H9 (cell line): ENCODE results near the gene PRKCA. TPM values are rescaled to one million over a fixed set of nuclear protein-coding genes. Genes with fewer than 3 reads are reported as not detected.

Experiments
- DNase-seq: peaks from one replicate; pipeline ENCODE4 v3.0.0-alpha.2; 2017
- H2AFZ ChIP-seq: one replicate; pipeline ENCODE4 v1.6.1; 2013; ENCODE audit warnings: mild to moderate bottlenecking, low read length, control low read depth, moderate library complexity
- H2AK5ac ChIP-seq: 2 replicates; pipeline ENCODE4 v1.6.1; 2013; ENCODE audit warnings: low read length, control low read depth, mixed read lengths; ENCODE audit not compliant: insufficient read length
- H2BK120ac ChIP-seq: one replicate; pipeline ENCODE4 v1.6.1; 2013; ENCODE audit warnings: low read depth, mild to moderate bottlenecking, low read length, control low read depth, inconsistent platforms; ENCODE audit not compliant: poor library complexity, severe bottlenecking
- H2BK12ac ChIP-seq: 2 replicates; pipeline ENCODE4 v1.6.1; 2013; ENCODE audit warnings: low read length, control low read depth, mixed read lengths, low read depth; ENCODE audit not compliant: insufficient read length
- H2BK15ac ChIP-seq: 2 replicates; pipeline ENCODE4 v1.6.1; 2013; ENCODE audit warnings: low read depth, low read length, control low read depth
- H2BK20ac ChIP-seq: one replicate; pipeline ENCODE4 v1.6.1; 2013; ENCODE audit warnings: low read depth, mild to moderate bottlenecking, low read length, control low read depth, inconsistent platforms; ENCODE audit not compliant: poor library complexity, severe bottlenecking
- H2BK5ac ChIP-seq: 2 replicates; pipeline ENCODE4 v1.6.1; 2013; ENCODE audit warnings: low read length, control low read depth, mixed read lengths; ENCODE audit not compliant: insufficient read length
- H3K14ac ChIP-seq: 2 replicates; pipeline ENCODE4 v1.6.1; 2013; ENCODE audit warnings: low read length, control low read depth; ENCODE audit not compliant: insufficient read depth
- H3K18ac ChIP-seq: 2 replicates; pipeline ENCODE4 v1.6.1; 2013; ENCODE audit warnings: low read depth, mild to moderate bottlenecking, mixed read lengths, low read length, control low read depth; ENCODE audit not compliant: insufficient read length
- H3K23ac ChIP-seq: 2 replicates; pipeline ENCODE4 v1.6.1; 2013; ENCODE audit warnings: low read length, control low read depth, mixed read lengths, low read depth; ENCODE audit not compliant: insufficient read length
- H3K23me2 ChIP-seq: 2 replicates; pipeline ENCODE4 v1.6.1; 2013; ENCODE audit warnings: low read depth, mild to moderate bottlenecking, mixed read lengths, low read length, control low read depth; ENCODE audit not compliant: insufficient read length, poor library complexity, severe bottlenecking
- H3K27ac ChIP-seq: 2 replicates; pipeline ENCODE4 v1.5.1; 2013; ENCODE audit warnings: low read length, control low read depth, mixed read lengths, low read depth; ENCODE audit not compliant: insufficient read length
- H3K27me3 ChIP-seq: 2 replicates; pipeline ENCODE4 v1.6.1; 2013; ENCODE audit warnings: low read length, control low read depth, inconsistent platforms; ENCODE audit not compliant: insufficient read depth
- H3K4ac ChIP-seq: 2 replicates; pipeline ENCODE4 v1.6.1; 2013; ENCODE audit warnings: low read depth, mild to moderate bottlenecking, control low read depth, inconsistent platforms, low read length, moderate library complexity
- H3K4me1 ChIP-seq: 2 replicates; pipeline ENCODE4 v1.6.1; 2013; ENCODE audit warnings: low read length, control low read depth, inconsistent platforms; ENCODE audit not compliant: insufficient read depth
- H3K4me2 ChIP-seq: 2 replicates; pipeline ENCODE4 v1.6.1; 2013; ENCODE audit warnings: low read length, control low read depth, mixed read lengths; ENCODE audit not compliant: insufficient read length, insufficient read depth
- H3K56ac ChIP-seq: 2 replicates; pipeline ENCODE4 v1.6.1; 2013; ENCODE audit warnings: low read depth, mild to moderate bottlenecking, mixed read lengths, low read length, control low read depth; ENCODE audit not compliant: insufficient read length
- H3K79me1 ChIP-seq: 2 replicates; pipeline ENCODE4 v1.6.1; 2013; ENCODE audit warnings: low read depth, mild to moderate bottlenecking, moderate library complexity, low read length, control low read depth, inconsistent platforms; ENCODE audit not compliant: insufficient read depth, poor library complexity, severe bottlenecking
- H3K79me2 ChIP-seq: 2 replicates; pipeline ENCODE4 v1.6.1; 2013; ENCODE audit warnings: low read length, control low read depth, inconsistent platforms; ENCODE audit not compliant: insufficient read depth
- H3K9ac ChIP-seq: 2 replicates; pipeline ENCODE4 v1.6.1; 2013; ENCODE audit warnings: low read length, control low read depth, mixed read lengths; ENCODE audit not compliant: insufficient read length; ENCODE audit errors: extremely low read depth
- H3K9me3 ChIP-seq: one replicate; pipeline ENCODE4 v1.6.1; 2013; ENCODE audit warnings: low read depth, low read length, inconsistent platforms; ENCODE audit not compliant: control insufficient read depth
- H3T11ph ChIP-seq: one replicate; pipeline ENCODE4 v1.6.1; 2013; ENCODE audit warnings: mild to moderate bottlenecking, low read length, control low read depth, inconsistent platforms
- H4K20me1 ChIP-seq: one replicate; pipeline ENCODE4 v1.6.1; 2013; ENCODE audit not compliant: control insufficient read depth, insufficient read length, insufficient read depth
- H4K5ac ChIP-seq: 2 replicates; pipeline ENCODE4 v1.6.1; 2013; ENCODE audit warnings: low read depth, mild to moderate bottlenecking, mixed read lengths, low read length, control low read depth; ENCODE audit not compliant: insufficient read length
- H4K8ac ChIP-seq: replicated peaks from 2 replicates; pipeline ENCODE4 v1.6.1; 2013; ENCODE audit warnings: low read length, control low read depth, mixed read lengths, low read depth; ENCODE audit not compliant: insufficient read length
- H4K91ac ChIP-seq: 2 replicates; pipeline ENCODE4 v1.6.1; 2013; ENCODE audit warnings: low read depth, mild to moderate bottlenecking, moderate library complexity, mixed read lengths, low read length, control low read depth; ENCODE audit not compliant: insufficient read length
- H3K27ac Mint-ChIP-seq, 3 experiments: 2 replicates in 2 of 3; 3 replicates in 1 of 3; pipeline ENCODE4 v1.8.0; 2020 to 2021; ENCODE audit warnings: mixed read lengths in 3 of 3, mild to moderate bottlenecking in 1 of 3, moderate library complexity in 1 of 3
- H3K27me3 Mint-ChIP-seq: 2 replicates; pipeline ENCODE4 v1.8.0; 2021; ENCODE audit warnings: low read depth, mild to moderate bottlenecking, moderate library complexity, mixed read lengths
- H3K36me3 Mint-ChIP-seq, 3 experiments: 2 replicates in 2 of 3; 3 replicates in 1 of 3; pipeline ENCODE4 v1.8.0; 2020 to 2021; ENCODE audit warnings: low read depth in 3 of 3, mixed read lengths in 3 of 3; ENCODE audit not compliant: insufficient read depth in 1 of 3
- H3K4me1 Mint-ChIP-seq, 2 experiments: 2 replicates each; pipeline ENCODE4 v1.8.0; 2020; ENCODE audit warnings: mixed read lengths in 2 of 2
- H3K4me3 Mint-ChIP-seq, 2 experiments: 2 replicates in 1 of 2; 3 replicates in 1 of 2; pipeline ENCODE4 v1.8.0; 2020 to 2021; ENCODE audit warnings: mild to moderate bottlenecking in 2 of 2, mixed read lengths in 2 of 2, moderate library complexity in 1 of 2
- H3K9me3 Mint-ChIP-seq, 2 experiments: 2 replicates in 1 of 2; 3 replicates in 1 of 2; pipeline ENCODE4 v1.8.0; 2020; ENCODE audit warnings: mild to moderate bottlenecking in 2 of 2, mixed read lengths in 2 of 2, moderate library complexity in 1 of 2
- WGBS: extraction: QIAGEN DNeasy Blood & Tissue Kit; methylation state at CpG from one replicate; pipeline ENCODE4 v1.1.7; 2013; ENCODE audit warnings: missing lambda C conversion rate, low lambda C conversion rate, mixed read lengths; ENCODE audit not compliant: insufficient read length; ENCODE audit errors: extremely low coverage; 5-methylcytosine and 5-hydroxymethylcytosine counted together
- total RNA-seq: library from RNA; stranded (reverse); gene quantifications from 2 replicates; pipeline ENCODE4 v1.2.1, GENCODE V29; 2021
- TF ChIP-seq, protein P1 (sequence below): fragments of 200-600 bp; sonication (generic); conservative IDR thresholded peaks from 3 replicates; pipeline ENCODE4 v1.8.0; 2021; ENCODE audit warnings: antibody characterized with exemption, mild to moderate bottlenecking

Gene PRKCA
- total RNA-seq, 1 experiment from 2014 or later = 10.5 TPM

DNA sequence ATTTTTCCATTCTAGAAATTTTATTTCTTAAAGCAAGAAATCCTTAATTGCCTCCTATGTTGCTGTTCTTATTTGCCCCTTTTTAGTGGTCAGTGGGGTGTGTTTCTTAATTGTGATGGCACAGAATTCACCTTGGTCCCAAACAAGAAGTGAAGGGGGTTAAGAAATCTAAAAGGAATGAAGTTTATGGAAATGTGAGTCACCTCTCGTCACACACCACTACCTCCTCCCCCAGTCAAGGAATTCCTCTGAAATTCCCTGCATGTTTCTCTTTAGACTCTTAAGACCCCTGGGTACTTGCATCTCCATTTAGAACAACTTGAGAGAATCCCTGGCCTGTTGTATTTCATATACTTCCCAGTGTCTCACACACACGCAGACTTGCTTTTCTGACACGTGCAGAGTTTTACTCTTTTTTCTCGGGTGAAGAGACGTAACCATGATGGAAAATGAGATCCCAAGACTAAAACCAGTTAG is 247.4 kb downstream of the PRKCA start:
- H3K79me2 ChIP-seq = no peaks in the 10 kb centered on the region
- H2AK5ac ChIP-seq = no peak overlapping the region
- H2BK20ac ChIP-seq = no peak overlapping the region
- peak overlapping the region; percentile 70 for H3T11ph ChIP-seq
- H4K5ac ChIP-seq = peak overlapping the region; percentile 2
- H2BK120ac ChIP-seq = no peak overlapping the region
- H3K4me2 ChIP-seq = peak overlapping the region; percentile 19
- Mint-ChIP-seq H3K4me3 (peak overlapping the region in 1 of 2 experiments; percentile 57; a peak in 1 of 5 replicates), H3K27me3 (no peaks in the 10 kb centered on the region; the same call in 1 of the 2 replicates), H3K4me1 (peaks cover 33 to 42% of the 10 kb centered on the region in 2 experiments), H3K36me3 (peaks cover 8 to 20% (median 10%) of the 10 kb centered on the region in 3 experiments), H3K27ac (peak overlapping the region; percentile 78 to 92 (median 83)), H3K9me3 (peaks cover 16 to 17% of the 10 kb centered on the region in 2 experiments)
- no peak overlapping the region for H3K4ac ChIP-seq
- H3K14ac ChIP-seq = no peak overlapping the region; the same call in 1 of the 2 replicates
- peak overlapping the region; percentile 78 for H3K27ac ChIP-seq
- no peak overlapping the region for H2BK5ac ChIP-seq
- no peaks in the 10 kb centered on the region for H3K79me1 ChIP-seq
- H3K18ac ChIP-seq = no peak overlapping the region
- H3K9me3 ChIP-seq = no peaks in the 10 kb centered on the region
- H3K23ac ChIP-seq = no peak overlapping the region
- H4K91ac ChIP-seq = no peak overlapping the region
- no peaks in the 10 kb centered on the region for H4K20me1 ChIP-seq
- no peak for DNase-seq
- TF ChIP-seq, protein P1, sequence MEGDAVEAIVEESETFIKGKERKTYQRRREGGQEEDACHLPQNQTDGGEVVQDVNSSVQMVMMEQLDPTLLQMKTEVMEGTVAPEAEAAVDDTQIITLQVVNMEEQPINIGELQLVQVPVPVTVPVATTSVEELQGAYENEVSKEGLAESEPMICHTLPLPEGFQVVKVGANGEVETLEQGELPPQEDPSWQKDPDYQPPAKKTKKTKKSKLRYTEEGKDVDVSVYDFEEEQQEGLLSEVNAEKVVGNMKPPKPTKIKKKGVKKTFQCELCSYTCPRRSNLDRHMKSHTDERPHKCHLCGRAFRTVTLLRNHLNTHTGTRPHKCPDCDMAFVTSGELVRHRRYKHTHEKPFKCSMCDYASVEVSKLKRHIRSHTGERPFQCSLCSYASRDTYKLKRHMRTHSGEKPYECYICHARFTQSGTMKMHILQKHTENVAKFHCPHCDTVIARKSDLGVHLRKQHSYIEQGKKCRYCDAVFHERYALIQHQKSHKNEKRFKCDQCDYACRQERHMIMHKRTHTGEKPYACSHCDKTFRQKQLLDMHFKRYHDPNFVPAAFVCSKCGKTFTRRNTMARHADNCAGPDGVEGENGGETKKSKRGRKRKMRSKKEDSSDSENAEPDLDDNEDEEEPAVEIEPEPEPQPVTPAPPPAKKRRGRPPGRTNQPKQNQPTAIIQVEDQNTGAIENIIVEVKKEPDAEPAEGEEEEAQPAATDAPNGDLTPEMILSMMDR = no peak
- no peaks in the 10 kb centered on the region for H3K27me3 ChIP-seq
- H3K9ac ChIP-seq = no peak overlapping the region
- H3K23me2 ChIP-seq = no peaks in the 10 kb centered on the region
- H2AFZ ChIP-seq = no peak overlapping the region
- WGBS = no CpG with 5 or more reads among the region's 5 CpGs
- H4K8ac ChIP-seq = no peak overlapping the region
- no peak overlapping the region for H3K56ac ChIP-seq
- H2BK12ac ChIP-seq = no peak overlapping the region
- H3K4me1 ChIP-seq = peaks cover 8% of the 10 kb centered on the region; the same call in 1 of the 2 replicates
- H2BK15ac ChIP-seq = no peak overlapping the region
